GM18861 (cell line): ENCODE results near the gene STARD5.
"Not testable (repeated sequence)": the region's sequence is repeated elsewhere in the genome, so short reads cannot be mapped to it uniquely, and the experiment has no call there.

Source experiments
- ATAC-seq: cut with Tn5 transposase; IDR thresholded peaks from one replicate; pipeline ENCODE4 v1.9.1; 2021; ENCODE audit not compliant: unreplicated experiment

STARD5 gene

DNA sequence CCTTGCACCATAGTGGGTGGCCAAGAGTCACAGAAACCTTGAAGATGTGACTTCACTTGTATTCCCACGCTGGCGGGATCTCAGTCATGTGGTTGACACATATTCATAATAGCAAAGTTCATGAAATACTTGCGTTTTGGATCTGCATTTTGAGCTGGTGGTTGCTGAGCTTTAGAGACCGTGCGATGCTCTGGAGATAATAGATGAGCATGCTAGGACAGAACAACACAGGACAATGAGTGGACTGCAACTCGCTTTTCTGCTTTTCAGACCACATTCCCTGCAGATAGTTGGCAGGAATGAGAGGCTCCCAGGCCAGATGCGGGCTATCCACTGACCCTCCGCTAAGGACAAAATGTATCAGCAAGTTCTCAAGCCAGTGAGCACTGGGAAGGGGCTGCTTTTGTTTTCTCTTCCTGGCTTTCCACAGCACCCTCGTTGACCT lies 13.8 kb upstream of the STARD5 start:
- ATAC-seq: no peak

DNA sequence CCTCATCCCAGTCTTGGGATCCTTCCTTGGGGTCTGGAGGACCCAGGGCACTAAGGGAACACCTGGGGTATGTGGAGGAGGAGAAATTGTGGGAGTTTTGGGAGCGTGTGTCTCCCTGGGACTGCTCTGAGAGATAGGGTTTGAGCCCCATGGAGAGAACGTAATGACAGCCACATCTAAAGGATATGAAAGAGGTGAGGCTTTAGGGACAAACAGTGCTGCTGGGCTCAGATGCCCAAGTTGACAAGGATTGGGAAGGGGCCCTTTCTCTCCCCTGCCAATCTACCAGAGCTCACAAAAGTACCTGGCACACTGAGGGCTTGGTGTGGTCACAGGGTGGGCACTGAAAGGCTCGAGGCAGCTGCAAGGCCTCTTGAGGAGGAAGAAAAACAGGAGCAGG lies 13.3 kb upstream of the STARD5 start:
- ATAC-seq: no peak

DNA sequence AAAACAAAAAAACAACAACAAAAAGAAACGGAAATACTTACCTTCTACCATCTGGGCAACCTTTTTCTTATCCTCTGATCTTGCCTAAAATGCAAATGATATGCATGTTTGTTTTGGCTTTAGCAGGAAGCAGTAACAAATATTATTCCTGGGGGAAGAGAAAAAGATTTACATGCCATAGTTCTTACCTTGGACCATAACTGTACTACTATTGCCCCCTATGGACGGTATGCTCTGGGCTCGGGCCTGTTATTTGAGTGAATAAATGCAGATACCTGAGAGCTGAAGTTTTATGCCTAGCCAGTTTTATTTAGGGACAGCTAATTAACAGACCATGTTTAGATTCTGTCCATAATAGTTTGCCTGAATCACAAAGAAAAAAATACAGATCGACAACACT lies 12.6 kb upstream of the STARD5 start:
- no peak for ATAC-seq

DNA sequence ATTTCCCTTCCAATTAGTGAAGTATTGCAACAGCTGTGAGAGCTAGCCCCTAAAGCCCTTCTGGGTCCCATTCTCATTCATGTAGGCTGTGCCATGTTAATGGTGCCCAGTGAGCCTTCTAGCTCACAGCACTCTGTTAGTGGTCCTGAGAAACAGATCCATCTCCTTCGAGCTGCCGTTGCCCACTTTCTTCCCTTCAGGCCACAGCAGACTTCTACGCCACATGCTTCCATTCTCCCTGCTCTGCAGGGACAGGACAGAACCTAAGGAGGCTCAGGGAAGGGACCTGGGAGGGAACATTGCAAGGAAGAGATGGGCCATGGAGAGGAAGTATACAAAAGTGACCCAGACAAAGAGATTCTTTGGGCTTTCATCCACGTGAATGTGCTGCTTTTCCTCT lies 11.7 kb upstream of the STARD5 start:
- ATAC-seq: no peak

DNA sequence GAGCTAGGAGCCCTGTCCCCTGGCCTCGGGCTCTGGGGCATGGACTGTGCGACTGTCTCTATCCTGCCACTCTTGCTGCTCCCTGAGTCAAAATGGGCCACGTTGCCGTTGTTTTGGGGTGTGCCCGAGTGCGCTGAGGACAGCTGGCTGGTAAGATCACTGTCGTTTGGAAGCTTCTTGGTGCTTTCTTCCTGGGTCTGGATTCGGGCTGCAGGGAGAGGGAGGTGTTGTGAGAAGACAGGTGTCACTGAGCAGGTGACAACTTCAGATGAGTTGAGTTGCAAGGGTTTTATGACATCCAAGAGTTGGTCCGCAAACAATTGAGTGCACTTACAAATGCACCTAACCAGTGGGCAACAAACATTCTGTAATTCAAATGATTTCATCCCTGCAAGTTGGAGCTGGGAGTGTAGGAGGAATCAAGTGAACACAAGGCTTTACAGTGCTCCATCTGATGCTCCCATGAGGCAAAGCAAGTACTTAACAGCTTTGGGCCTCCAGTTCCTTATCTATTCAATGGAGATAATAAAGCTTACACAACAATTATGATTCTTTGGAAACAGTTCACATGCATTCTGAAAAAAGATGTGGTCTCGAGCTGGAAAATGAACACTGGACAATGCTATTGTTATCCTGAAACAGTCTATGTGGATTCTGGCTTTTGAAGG lies 11.0 kb upstream of the STARD5 start:
- ATAC-seq: no peak

DNA sequence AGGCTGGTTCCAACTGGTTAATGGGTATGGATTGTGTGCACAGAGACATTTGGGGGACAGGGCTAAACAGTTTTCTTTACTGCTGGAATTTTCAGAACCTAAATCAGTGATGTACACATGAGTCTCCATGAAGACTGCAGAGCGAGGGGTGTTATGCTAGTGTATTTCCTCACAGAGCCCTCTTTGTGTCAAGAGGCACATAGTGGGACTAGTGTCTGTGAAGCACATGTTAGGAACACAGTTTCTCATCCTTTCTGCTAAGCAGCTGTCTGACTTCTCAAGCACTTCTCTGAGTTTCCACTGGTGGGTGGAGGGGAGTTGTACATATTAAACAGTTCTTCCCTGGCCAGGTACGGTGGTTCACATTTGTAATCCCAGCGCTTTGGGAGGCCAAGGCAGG lies 9.4 kb upstream of the STARD5 start:
- ATAC-seq: no peak

DNA sequence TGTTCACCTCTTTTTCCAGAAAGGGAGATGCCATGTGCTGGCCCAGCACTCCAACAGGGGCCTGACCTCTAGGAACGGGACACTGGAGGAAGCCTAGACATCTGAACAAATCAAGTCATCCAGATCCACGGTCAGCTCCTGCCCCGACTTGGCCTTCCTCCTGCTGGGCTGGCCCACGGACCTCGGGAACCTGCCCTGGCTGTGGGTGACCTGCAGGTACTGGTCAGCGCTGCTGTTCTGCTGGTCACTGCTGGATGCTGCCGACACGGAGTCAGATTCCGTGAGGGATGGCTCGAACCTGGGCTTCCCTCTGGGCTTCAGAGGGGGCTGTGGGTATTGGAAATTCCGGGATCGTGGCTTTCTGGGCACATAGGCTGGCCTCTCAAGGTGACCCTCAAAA lies 8.4 kb upstream of the STARD5 start:
- no peak for ATAC-seq

DNA sequence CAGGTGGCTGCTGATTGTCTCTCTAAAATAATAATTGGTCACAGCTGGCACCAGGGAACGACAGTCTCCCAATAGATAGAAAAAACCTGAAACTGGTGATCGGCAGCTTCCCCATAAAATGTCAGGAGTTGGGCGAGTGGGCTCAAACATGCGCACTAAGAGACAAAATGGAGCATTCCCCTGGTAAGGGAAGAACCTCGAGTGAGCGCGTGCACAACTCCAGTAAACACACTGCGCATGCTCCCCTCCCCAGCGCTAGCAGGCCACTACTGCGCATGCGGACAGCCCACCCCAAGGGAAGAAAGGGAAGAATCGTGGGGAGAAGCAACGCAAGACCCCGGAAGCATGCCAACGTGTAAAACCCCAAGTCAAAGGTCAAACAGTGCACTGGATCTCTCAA lies 7.7 kb upstream of the STARD5 start:
- no peak for ATAC-seq

DNA sequence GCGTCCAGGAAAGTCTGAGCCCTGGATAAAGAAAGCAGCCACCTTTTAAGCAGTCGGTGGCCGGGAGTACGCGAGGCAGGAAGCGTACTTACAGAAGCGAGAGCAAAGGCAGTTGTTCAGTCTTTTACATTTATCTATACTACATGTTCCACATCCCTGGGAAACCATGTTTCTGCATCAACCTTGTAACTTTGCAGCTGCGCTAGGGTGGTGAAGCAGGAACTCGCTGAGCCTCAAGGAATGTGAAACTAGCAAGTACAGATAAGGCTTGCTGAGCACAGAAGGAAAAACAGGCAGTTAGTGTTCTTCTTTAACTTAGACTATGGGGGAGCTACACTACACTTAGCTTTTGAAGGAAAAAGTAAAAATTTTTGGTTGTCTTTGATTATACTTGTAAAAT lies 7.2 kb upstream of the STARD5 start:
- not testable (repeated sequence) for ATAC-seq

DNA sequence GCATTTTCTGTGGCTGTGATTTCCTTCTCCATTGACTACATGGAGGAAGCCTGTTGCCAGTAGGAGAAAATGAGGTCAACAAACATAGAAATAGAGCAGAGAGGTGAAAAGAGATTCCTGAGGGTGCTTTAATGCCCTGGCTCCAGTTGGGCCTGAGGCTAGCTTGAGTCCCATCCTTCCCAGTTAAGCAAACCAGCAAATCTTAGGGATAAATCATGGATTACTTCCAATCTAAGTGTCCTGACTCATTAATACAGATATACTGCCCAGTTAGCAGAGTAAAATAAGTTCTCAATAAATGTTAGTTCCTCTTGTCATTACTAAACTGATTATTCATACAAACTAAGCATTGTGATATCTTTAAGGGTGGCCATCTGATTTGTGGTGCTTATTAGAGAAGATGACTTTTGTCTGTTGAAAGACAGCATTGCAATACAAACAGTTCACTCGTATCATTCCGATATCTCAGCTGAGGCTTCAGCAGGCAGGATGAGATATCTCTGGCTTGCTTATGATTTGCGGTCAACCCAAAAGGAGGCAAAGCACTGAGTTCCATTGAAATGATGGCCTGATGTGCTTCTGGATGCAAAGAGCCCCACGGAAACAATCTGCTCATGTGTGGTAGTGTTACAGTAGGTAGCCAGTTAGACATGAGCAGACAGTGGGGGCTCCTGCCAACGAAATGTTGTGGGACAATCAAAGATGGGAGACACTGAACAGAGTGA lies 6.6 kb upstream of the STARD5 start:
- ATAC-seq: no peak

DNA sequence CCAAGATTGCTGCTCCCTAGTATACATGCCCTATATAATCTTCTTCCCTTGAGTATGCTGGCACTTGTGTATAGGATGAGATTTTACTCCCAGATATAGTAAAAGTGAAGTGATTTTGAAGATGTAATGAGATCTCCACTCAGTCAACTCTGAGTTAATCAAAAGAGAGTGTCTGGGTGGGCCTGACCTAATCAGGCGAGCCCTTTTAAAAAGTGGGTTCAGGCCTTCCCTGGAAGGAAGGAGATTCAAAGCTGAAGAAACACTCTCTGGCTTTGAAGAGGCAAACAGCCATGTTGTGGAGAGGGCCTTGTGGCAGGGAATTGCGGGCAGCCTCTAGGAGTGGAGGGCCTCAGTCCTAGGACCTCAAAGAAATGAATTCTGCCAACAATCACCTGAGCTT lies 5.5 kb upstream of the STARD5 start:
- ATAC-seq: no peak

DNA sequence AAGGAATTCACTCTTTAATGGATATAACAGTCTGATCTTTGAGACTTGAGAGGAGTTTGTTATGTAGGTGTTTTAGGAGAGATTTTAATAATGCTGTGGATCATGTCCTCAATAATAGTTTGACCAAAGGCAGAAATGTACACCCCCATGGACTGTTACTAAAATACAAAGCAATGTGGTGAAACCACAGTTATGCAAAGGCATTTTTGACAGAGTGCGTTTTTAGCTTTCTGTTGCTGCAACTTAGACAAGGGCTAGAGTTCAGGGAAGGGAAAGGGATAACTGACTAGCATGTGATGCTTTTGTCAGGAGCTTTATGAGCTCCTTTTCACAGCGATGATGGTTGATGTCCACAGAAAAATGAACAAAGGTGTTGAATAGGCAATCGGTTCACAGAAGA lies 3.6 kb upstream of the STARD5 start:
- no peak for ATAC-seq

DNA sequence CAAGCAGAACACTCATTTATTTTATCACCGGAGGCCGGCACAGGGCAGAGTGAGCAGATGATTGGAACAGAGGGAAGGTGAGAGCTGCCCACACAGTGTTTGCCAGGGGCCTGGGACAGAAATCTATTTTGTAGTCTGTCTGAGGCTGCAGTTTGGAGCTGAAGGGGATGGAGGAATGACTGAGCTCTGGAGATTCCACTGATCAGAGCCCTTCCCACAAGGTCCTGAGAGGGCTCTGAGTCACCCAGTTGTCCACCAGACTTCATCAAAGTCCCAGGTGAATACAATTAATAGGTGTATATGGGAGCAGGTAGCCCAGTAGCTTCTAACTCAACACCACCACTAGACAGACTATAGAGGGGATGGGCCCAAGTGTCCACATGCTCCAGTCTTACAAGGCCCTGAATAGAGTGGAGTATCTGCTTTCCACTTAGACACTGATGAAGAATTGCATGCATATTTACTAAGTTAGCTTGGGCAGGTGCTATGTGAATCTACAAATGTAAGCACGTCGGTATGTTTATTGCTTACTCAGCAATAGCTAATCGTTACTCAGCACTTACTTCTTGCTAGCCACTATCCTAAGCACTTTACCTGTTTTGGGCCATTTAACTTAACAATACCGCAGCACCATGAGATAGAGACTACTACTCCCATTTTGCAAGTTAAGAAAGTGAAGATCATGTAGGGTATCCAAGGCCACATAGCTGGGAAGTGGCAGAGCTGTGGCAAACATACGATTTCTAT lies 2.7 kb upstream of the STARD5 start:
- no peak for ATAC-seq

DNA sequence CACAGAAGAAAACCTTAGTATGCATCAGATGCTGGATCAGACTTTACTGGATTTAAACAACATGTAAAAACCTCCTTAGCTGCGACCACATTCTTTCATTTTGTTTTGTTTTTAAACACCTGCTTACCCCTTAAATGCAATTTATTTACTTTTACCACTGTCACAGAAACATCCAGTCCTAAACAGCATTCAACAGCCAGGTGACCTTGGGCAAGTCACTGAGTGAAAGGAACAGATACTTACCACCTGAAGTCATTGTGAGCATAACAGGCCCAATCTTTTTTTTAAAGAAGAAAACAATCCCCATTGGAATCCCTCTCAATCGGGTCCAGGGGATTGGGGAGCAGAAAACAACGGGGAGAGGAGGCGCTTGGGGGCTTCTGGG lies 390 bp downstream of the STARD5 start:
- peak; percentile 7 for ATAC-seq

DNA sequence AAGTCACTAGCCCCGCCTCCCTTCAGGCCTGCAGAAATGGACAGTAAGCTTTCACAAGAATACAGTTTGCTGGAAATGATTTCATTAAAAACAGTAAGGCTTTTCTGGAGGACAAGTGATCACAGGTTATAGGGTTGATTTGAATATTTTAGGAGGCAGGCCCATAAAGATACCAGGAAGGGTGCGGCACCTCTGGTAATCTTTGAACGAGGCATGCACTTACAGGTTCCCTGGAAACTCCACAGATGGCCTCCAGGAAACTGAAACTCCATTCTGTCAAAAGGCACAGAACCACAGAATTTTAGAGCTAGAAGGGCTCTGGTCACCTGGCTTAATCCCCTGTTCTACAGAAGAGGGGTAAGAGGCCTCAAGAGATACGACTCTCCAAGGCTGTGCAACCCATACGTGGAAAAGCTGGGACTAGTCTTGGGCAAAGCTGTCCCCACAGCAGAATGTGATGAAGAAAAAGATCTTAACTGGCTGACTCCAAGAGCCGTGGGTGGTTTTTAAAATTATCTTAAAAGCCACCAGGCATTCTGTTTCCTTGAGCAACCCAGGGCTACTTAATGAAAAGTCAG lies 1.2 kb downstream of the STARD5 start:
- ATAC-seq: no peak

DNA sequence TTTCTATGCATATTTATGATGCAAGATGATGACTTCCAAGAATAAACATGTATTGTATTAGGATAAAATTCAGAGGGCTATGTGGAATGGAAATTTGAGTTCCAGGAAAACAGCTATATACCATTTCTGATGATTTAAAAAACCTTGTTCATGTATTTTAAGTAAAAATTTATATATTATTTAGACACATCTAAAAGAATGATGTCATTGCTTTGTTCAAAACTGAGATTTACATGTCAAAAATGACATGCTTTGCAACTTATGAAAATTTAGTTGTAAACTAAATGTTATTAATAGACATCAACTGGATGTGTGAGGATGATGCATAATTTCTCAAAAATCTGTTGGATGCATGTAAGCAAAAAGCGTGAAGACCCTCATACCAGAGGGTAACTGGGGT lies 2.3 kb downstream of the STARD5 start:
- ATAC-seq: no peak

DNA sequence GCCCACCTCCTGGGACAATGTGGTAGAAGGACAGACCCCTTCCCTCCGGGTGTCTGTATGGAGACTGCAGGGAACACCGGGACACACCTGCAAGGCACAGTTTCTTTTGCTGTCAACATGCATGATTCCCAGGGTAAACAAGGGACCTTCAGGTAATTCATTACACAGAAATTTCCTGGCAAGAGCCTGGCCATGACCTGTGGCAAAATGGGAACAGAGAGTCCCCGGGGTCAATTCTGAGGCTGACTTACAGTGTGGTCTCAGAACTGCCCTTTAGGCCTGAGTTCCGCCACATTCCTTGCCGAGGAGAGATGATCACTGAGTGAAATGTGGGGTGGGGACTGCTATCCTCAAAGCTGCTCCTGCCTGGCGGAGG lies 6.3 kb downstream of the STARD5 start:
- no peak for ATAC-seq

DNA sequence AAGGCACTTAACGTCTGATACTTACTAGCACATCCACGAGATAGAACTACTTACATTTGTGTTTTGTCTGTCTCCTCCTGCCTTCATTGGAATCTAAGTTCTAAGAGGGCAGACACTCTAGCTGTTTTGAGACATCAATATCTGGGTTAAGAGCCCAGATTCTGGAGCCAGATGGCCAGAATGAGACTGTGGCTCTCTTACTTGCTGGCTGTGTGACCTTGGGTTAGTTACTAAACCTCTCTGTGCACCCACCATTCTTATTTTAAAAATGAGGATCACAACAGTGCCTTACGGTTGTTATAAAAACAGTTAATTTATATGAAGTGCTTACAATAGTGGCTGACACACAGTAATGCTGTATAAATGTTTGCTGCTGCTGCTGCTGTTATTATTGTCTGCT lies 7.7 kb downstream of the STARD5 start:
- ATAC-seq: no peak

DNA sequence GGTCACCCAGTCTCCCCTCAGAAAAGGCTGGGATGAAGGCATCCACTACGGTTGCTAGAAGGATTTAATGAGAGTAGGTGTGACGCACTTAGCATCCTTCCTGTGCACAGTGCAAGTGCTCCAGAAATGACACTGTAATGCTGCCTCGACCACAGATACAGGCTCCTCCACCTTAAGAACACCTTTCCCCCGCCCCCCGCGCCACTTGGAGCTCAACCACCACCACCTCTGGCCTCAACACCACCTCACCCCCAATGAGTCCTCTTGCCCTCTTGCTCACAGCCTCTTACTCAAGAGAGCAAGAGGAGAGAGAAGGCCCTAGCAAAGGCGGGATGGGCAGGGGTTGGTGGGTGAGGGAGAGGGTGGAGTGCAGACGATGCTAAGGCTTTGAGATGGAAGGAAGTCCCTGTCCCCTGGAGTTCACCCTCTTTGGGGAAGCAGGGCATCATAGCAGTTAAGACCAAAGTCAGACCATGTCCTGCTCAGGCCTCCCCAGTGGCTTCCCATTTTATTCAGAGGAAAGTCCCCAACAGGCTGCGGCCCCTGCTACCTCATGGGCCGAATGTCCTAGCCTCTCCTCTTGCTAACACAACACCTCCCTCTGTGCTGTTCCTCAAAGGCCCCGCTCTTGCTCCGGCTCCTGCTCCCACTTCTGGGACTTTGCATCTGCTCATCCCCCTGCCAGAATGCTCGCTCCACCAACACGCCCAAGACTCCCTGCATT lies 8.3 kb downstream of the STARD5 start:
- no peak for ATAC-seq

DNA sequence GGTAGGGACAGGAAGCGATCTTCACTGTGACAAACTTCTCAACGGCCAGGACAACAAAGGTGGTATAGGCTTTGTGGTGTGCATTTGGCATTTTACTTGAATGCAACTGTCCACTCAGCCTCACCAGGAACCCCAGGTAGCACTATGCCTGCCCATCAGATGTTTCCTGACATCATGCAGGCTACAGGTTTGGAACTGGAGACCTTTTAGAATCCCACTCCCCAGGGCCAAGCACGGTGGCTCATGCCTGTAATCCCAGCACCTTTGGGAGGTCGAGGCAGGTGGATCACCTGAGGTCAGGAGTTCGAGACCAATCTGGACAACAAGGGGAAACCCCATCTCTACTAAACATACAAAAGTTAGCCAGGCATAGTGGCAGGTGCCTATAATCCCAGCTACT lies 9.6 kb downstream of the STARD5 start:
- no peak for ATAC-seq

DNA sequence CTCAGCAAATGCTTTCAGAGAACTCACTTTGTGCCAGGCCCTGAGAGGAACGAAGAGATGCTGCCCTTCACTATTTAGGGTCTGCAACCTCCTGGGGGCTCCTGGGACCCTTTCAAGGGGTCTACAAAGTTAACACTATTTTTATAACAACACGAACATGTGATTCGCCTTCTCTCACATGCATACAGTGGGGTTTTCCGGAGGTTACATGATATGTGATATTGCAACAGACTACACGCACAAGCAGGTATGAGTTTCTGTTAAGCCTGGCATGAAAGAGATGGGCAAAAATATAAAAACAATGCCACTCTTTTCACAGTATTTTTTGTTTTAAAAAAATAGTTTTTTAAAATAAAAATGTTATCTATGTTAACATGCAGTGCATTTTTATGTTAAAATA lies 10.3 kb downstream of the STARD5 start:
- ATAC-seq: no peak
